Adipocyte (in vitro differentiated cells): ENCODE data around the gene ZNF614.
"Not testable (repeated sequence)": the region's sequence is repeated elsewhere in the genome, so short reads cannot be mapped to it uniquely, and the experiment has no call there.

Experiments
- DNase-seq: peaks from one replicate; pipeline ENCODE4 v3.0.0-alpha.2; 2015; ENCODE audit warnings: low read depth
- H3K27me3 ChIP-seq: replicated peaks from 2 replicates; pipeline ENCODE4 v1.7.0; 2013; ENCODE audit warnings: mild to moderate bottlenecking, low read length, moderate library complexity; ENCODE audit not compliant: control insufficient read depth, insufficient read depth
- H3K36me3 ChIP-seq: 2 replicates; pipeline ENCODE4 v1.7.0; 2013; ENCODE audit warnings: low read length, mild to moderate bottlenecking, moderate library complexity; ENCODE audit not compliant: control insufficient read depth, insufficient read depth, severe bottlenecking
- H3K4me1 ChIP-seq: 2 replicates; pipeline ENCODE4 v1.7.0; 2013; ENCODE audit warnings: mild to moderate bottlenecking, low read length, moderate library complexity; ENCODE audit not compliant: control insufficient read depth, insufficient read depth
- H3K4me3 ChIP-seq: 2 replicates; pipeline ENCODE4 v1.7.0; 2013; ENCODE audit warnings: mild to moderate bottlenecking, low read length, moderate library complexity
- H3K9ac ChIP-seq: 2 replicates; pipeline ENCODE4 v1.7.0; 2013; ENCODE audit warnings: mild to moderate bottlenecking, low read length, moderate library complexity
- H3K9me3 ChIP-seq: 2 replicates; pipeline ENCODE4 v1.7.0; 2013; ENCODE audit warnings: mild to moderate bottlenecking, low read length, moderate library complexity; ENCODE audit not compliant: control insufficient read depth

Gene ZNF614

DNA sequence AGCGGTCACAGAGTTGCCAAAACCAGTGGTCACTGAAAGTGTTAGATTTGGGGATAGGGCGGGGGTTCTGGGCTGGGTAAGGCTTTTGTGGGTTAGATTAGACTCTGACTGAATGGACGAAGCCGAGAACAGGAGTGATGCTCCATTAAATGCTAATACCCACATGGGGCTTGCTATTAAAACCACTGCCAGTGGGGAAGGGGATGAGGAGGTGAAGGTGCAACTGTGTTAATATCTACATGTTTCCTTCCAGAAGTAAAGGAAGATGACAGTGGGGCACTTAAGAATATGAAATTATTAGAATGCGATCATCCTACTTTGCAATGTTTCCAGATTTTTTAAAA, 573 bp upstream of the ZNF614 start:
- H3K4me1 ChIP-seq: peaks cover 7% of the 10 kb centered on the region
- peak overlapping the region; percentile 94 for H3K4me3 ChIP-seq
- H3K9ac ChIP-seq: peak overlapping the region; percentile 94
- H3K36me3 ChIP-seq: peaks cover 34% of the 10 kb centered on the region
- no peaks in the 10 kb centered on the region for H3K27me3 ChIP-seq
- DNase-seq: no peak
- H3K9me3 ChIP-seq: peaks cover 38% of the 10 kb centered on the region

DNA sequence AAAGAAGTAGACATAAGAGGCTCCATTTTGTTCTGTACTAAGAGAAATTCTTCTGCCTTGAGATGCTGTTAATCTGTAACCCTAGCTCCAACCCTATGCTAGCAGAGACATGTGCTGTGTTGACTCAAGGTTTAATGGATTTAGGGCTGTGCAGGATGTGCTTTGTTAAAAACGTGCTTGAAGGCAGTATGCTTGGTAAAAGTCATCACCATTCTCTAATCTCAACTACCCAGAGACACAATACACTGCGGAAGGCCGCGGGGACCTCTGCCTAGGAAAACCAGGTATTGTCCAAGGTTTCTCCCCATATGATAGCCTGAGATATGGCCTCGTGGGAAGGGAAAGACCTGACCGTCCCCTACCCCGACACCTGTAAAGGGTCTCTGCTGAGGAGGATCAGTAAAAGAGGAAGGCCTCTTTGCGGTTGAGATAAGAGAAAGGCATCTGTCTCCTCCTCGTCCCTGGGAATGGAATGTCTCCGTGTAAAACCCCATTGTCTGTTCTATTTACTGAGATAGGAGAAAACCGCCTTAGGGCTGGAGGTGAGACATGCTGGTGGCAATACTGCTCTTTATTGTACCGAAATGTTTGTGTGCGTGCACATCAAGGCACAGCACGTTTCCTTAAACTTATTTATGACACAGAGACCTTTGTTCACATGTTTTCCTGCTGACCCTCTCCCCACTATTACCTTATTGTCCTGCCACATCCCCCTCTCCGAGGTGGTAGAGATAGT, 1.8 kb downstream of the ZNF614 start:
- DNase-seq, H3K4me1 ChIP-seq, H3K9ac ChIP-seq, H3K4me3 ChIP-seq, H3K27me3 ChIP-seq: not testable (repeated sequence)
- peaks cover 40% of the 10 kb centered on the region for H3K36me3 ChIP-seq
- peaks cover 19% of the 10 kb centered on the region for H3K9me3 ChIP-seq

DNA sequence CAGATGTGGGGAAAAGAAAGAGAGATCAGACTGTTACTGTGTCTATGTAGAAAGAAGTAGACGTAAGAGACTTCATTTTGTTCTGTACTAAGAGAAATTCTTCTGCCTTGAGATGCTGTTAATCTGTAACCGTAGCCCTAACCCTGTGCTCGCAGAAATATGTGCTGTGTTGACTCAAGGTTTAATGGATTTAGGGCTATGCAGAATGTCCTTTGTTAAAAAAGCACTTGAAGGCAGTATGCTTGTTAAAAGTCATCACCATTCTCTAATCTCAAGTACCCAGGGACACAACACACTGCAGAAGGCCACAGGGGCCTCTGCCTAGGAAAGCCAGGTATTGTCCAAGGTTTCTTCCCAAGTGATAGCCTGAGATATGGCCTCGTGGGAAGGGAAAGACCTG, 3.7 kb downstream of the ZNF614 start:
- H3K9ac ChIP-seq, DNase-seq, H3K4me1 ChIP-seq, H3K4me3 ChIP-seq, H3K27me3 ChIP-seq: not testable (repeated sequence)
- Histone ChIP-seq H3K36me3 (peaks cover 59% of the 10 kb centered on the region), H3K9me3 (peaks cover 11% of the 10 kb centered on the region)

DNA sequence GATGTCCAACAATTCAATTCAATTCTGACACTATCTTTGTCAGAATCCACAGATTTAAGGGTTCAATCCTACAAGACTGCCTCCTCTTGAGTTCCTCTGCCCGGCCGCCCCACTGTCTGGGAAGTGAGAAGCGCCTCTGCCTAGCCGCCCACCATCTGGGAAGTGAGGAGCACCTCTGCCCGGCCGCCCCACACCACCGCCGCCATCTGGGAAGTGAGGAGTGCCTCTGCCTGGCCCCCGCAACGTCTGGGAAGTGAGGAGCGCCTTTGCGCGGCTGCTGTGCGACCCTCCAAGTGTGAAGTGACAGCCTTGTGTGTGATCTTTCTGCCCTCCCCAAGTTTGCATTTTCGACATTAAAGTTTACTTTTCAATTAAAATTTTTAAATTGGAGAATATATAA, 6.0 kb downstream of the ZNF614 start:
- H3K36me3 ChIP-seq: peaks cover 82% of the 10 kb centered on the region
- no peaks in the 10 kb centered on the region for H3K27me3 ChIP-seq
- H3K4me1 ChIP-seq: peaks cover 2% of the 10 kb centered on the region
- DNase-seq: no peak
- H3K9ac ChIP-seq: no peak overlapping the region
- H3K4me3 ChIP-seq: no peak overlapping the region
- peaks cover 30% of the 10 kb centered on the region for H3K9me3 ChIP-seq

DNA sequence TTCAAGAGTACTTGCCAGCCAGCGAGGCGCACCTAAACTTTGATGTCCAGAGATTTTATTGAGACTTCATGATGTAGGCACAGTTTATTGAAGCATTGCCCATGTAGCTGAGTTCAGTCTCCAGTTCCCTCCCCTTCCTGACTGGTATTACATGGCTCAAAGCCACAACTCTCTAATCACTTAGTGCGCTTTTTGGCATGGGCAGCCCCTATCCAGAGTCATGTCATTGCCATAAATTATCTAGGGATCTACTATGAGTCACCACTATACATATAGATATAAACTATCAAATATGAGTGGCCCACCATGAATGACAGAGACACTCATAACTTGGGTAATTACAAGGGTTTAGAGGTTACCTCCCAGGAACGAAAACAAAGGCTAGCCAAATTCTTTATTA, 7.7 kb downstream of the ZNF614 start:
- Histone ChIP-seq H3K4me1 (no peaks in the 10 kb centered on the region), H3K36me3 (peaks cover 95% of the 10 kb centered on the region), H3K9ac (no peak overlapping the region), H3K27me3 (no peaks in the 10 kb centered on the region), H3K9me3 (peaks cover 47% of the 10 kb centered on the region), H3K4me3 (no peak overlapping the region)
- DNase-seq: no peak

DNA sequence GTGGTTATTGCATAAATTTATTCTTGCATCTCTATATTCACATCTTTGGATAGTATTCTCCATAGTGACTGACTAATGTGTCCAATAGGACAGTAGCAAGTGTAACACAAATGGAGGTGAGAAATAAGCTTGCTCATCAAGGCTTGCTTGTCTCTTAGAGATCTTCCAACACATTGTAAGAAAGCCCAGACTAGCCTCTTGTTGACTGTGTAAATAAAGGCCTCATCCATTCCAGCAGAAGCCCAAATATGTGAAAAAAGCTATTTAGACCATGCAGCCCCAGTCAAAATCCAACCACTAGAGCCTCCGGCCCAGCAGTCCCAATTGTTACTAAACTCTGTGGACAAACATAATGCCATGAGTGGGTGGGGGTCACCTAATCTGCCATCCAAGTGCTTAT, 17.5 kb downstream of the ZNF614 start:
- peaks cover 16% of the 10 kb centered on the region for H3K36me3 ChIP-seq
- no peak overlapping the region for H3K9ac ChIP-seq
- no peaks in the 10 kb centered on the region for H3K27me3 ChIP-seq
- DNase-seq: no peak
- no peak overlapping the region for H3K4me3 ChIP-seq
- H3K9me3 ChIP-seq: peaks cover 14% of the 10 kb centered on the region
- H3K4me1 ChIP-seq: peaks cover 6% of the 10 kb centered on the region

DNA sequence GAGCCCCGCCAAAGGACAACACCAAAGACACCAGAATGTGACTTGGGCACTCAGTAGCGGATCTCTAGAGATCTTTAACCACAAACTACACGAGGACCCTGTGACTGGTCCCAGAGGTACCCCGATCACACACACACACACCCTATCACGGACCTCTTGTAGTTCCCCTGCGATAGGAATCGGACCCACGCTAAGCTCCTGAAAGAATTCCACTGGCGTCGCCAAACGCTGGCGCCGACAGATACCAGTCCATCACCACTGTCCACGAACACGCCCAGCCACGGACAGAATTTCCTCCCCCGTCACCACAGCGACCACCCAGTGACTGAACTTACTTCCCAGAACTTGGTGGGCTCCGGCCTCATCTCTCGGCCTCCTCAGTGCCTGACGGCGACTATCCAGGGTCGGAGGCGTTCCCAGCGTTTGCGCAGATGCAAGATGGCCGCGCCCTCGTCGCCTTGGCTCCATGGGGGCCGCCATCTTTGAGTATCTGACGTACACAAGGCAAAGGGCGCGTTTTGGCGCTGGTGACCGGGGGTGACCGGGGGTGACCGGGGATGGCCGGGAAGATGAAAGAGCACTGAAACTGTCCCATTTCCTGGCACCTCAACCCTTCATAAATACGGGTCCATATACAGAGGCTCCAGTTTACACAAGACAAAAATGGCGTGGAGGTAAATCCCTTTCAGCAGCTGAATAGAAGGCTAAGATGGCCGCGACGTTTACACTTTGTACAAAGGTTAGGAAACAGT, 20.2 kb downstream of the ZNF614 start, which contains the start of gene ZNF615:
Gene ZNF615, minus strand, starts transcription at position 406 of the 752 bp plus-strand sequence. CDS start 4,500 bp downstream, outside the sequence.
- Histone ChIP-seq H3K4me1 (peaks cover 6% of the 10 kb centered on the region), H3K27me3 (no peaks in the 10 kb centered on the region), H3K4me3 (peak within 1 kb of the TSS; percentile 86), H3K9ac (peak within 1 kb of the TSS; percentile 94), H3K36me3 (peaks cover 17% of the 10 kb centered on the region), H3K9me3 (peaks cover 11% of the 10 kb centered on the region)
- DNase-seq: peak; percentile 95

DNA sequence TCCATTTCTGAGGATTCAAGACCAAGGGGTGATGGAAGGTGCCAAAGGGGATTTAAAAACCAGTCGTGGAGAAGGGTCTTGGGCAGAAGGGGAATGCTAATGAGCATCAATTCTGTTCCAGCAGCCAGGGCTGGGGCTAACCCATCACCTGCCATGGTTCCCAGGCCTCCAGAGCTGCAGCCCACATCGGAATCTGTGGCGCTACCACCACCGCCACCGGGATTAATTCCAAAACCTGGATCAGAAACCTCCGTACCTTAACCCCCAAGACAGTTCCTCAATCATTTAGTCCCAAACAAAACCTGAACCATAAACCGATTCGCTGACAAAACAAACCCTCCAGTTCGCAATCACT, 20.8 kb downstream of the ZNF614 start:
- peak overlapping the region; percentile 94 for H3K9ac ChIP-seq
- no peak for DNase-seq
- H3K9me3 ChIP-seq: peaks cover 14% of the 10 kb centered on the region
- no peaks in the 10 kb centered on the region for H3K27me3 ChIP-seq
- H3K4me1 ChIP-seq: peaks cover 6% of the 10 kb centered on the region
- peak overlapping the region; percentile 86 for H3K4me3 ChIP-seq
- H3K36me3 ChIP-seq: peaks cover 14% of the 10 kb centered on the region

DNA sequence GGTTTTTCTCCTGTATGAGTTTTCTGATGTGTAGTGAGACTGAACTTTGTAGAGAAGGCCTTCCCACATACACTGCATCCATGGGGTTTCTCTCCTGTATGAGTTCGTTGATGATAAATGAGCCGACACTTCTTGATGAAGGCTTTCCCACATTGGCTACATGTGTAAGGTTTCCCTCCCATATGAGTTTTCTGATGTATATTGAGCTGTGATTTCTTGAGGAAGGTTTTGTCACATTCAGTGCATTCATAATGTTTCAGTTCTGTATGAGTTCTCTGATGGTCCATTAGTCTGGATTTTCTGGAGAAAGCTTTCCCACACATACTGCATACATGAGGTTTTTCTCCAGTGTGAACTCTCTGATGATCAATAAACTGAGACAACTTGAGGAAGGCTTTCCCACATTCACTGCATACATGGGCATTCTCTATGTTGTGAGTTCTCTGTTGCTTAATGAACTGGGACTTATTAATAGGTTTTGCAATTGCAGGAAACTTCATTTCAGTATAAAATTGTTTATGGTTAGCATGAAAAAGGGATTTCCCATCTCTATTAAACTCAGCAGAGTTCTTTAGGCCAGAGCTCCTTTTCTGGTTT, 34.0 kb downstream of the ZNF614 start:
- Histone ChIP-seq H3K4me3 (peak overlapping the region; percentile 63), H3K27me3 (no peaks in the 10 kb centered on the region), H3K9me3 (peaks cover 100% of the 10 kb centered on the region), H3K36me3 (peaks cover 83% of the 10 kb centered on the region), H3K9ac (no peak overlapping the region), H3K4me1 (no peaks in the 10 kb centered on the region)
- DNase-seq: no peak

DNA sequence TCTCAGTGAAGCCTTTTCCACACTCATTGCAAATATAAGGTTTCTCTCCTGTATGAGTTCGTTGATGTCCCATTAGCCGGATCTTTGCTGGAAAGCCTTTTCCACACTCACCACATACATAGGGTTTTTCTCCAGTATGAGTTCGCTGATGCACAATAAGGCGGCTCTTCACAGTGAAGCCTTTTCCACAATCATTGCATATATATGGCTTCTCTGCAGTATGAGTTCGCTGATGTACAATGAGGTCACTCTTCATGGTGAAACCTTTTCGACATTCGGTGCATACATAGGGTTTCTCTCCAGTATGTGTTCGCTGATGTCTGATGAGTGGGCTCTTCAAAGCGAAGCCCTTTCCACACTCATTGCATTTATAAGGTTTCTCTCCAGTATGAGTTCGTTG, 34.8 kb downstream of the ZNF614 start:
- H3K36me3 ChIP-seq: peaks cover 76% of the 10 kb centered on the region
- no peaks in the 10 kb centered on the region for H3K4me1 ChIP-seq
- no peaks in the 10 kb centered on the region for H3K27me3 ChIP-seq
- peak overlapping the region; percentile 63 for H3K4me3 ChIP-seq
- no peak for DNase-seq
- no peak overlapping the region for H3K9ac ChIP-seq
- H3K9me3 ChIP-seq: peaks cover 100% of the 10 kb centered on the region
